GM12878 (cell line): ENCODE measurements around the gene UNC13A.

Experiments
- ETV6 ChIP-seq, 2 experiments: fragments of 450-650 bp in 1 of 2; IDR thresholded peaks in 1 of 2; conservative IDR thresholded peaks in 1 of 2; 2 replicates each; pipeline ENCODE4 v1.6.1; 2014; ENCODE audit warnings: antibody characterized with exemption in 1 of 2, borderline replicate concordance in 1 of 2, low read depth in 1 of 2, mild to moderate bottlenecking in 1 of 2, moderate library complexity in 1 of 2
- FOXK2 ChIP-seq: fragments of 450-650 bp; IDR thresholded peaks from 2 replicates; pipeline ENCODE4 v1.6.1; 2017; ENCODE audit warnings: mild to moderate bottlenecking, moderate library complexity
- POLR2A ChIP-seq: IDR thresholded peaks from 2 replicates; pipeline ENCODE4 v1.6.1; 2011; ENCODE audit warnings: low read depth, mild to moderate bottlenecking, low read length
- SMC3 ChIP-seq: IDR thresholded peaks from 2 replicates; pipeline ENCODE4 v1.6.1; 2011; ENCODE audit warnings: low read length, improper control_type of control experiment, borderline replicate concordance
- SP1 ChIP-seq: IDR thresholded peaks from one replicate; pipeline ENCODE4 v1.6.1; 2011; ENCODE audit warnings: low read depth, low read length
- TAF1 ChIP-seq: IDR thresholded peaks from 2 replicates; pipeline ENCODE4 v1.6.1; 2011; ENCODE audit warnings: mild to moderate bottlenecking, low read depth, low read length, borderline replicate concordance
- TF ChIP-seq, protein P1 (sequence below): fragments of 450-650 bp; IDR thresholded peaks from 2 replicates; pipeline ENCODE4 v1.6.1; 2017; ENCODE audit warnings: mild to moderate bottlenecking, low read depth, inconsistent platforms; ENCODE audit not compliant: poor library complexity, severe bottlenecking
- TF ChIP-seq, protein P2 (sequence below): IDR thresholded peaks from 2 replicates; pipeline ENCODE4 v1.6.1; 2012; ENCODE audit warnings: mild to moderate bottlenecking, low read depth, low read length

DNA sequence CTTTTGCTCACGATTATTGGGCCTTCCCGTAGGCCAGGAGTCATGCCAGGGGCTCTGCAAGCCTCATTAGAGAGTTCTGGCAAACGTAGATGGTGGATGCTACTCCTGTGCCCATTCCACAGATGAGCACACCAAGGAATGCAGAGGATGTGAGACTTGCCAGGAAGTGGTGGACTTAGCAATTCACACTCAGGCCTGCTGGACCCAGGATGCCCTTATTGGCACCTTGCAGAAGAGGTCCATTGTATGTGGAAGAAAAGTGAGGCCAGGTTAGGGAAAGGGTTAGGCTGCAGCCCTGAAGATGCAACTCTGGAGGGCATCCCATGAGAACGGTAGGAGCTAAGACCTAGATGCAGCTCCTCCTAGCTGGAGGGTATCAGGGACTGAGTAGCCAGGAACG is 5.9 kb downstream of the UNC13A start:
- no peak for TF ChIP-seq FOXK2
- no peak for TF ChIP-seq SP1
- no peak for TF ChIP-seq TAF1
- TF ChIP-seq, protein P1, sequence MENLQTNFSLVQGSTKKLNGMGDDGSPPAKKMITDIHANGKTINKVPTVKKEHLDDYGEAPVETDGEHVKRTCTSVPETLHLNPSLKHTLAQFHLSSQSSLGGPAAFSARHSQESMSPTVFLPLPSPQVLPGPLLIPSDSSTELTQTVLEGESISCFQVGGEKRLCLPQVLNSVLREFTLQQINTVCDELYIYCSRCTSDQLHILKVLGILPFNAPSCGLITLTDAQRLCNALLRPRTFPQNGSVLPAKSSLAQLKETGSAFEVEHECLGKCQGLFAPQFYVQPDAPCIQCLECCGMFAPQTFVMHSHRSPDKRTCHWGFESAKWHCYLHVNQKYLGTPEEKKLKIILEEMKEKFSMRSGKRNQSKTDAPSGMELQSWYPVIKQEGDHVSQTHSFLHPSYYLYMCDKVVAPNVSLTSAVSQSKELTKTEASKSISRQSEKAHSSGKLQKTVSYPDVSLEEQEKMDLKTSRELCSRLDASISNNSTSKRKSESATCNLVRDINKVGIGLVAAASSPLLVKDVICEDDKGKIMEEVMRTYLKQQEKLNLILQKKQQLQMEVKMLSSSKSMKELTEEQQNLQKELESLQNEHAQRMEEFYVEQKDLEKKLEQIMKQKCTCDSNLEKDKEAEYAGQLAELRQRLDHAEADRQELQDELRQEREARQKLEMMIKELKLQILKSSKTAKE, result no peak
- TF ChIP-seq ETV6 (conservative IDR thresholded peaks at IDR 0.05 in 1 of 2, IDR thresholded peaks at IDR 0.05 in 1 of 2; ENCODE audit: borderline replicate concordance in 1 of 2, low read depth in 1 of 2), result no peak
- TF ChIP-seq SMC3, result no peak
- TF ChIP-seq, protein P2, sequence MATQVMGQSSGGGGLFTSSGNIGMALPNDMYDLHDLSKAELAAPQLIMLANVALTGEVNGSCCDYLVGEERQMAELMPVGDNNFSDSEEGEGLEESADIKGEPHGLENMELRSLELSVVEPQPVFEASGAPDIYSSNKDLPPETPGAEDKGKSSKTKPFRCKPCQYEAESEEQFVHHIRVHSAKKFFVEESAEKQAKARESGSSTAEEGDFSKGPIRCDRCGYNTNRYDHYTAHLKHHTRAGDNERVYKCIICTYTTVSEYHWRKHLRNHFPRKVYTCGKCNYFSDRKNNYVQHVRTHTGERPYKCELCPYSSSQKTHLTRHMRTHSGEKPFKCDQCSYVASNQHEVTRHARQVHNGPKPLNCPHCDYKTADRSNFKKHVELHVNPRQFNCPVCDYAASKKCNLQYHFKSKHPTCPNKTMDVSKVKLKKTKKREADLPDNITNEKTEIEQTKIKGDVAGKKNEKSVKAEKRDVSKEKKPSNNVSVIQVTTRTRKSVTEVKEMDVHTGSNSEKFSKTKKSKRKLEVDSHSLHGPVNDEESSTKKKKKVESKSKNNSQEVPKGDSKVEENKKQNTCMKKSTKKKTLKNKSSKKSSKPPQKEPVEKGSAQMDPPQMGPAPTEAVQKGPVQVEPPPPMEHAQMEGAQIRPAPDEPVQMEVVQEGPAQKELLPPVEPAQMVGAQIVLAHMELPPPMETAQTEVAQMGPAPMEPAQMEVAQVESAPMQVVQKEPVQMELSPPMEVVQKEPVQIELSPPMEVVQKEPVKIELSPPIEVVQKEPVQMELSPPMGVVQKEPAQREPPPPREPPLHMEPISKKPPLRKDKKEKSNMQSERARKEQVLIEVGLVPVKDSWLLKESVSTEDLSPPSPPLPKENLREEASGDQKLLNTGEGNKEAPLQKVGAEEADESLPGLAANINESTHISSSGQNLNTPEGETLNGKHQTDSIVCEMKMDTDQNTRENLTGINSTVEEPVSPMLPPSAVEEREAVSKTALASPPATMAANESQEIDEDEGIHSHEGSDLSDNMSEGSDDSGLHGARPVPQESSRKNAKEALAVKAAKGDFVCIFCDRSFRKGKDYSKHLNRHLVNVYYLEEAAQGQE, result no peak
- TF ChIP-seq POLR2A, result no peak
